ENCODE results near the gene HHLA2.

GRCh38 chr3:108319428-108320082 lies 23.2 kb downstream of the HHLA2 start:
- TF ChIP-seq CTCF (IDR thresholded peaks at IDR 0.05): no peak
- no peak for TF ChIP-seq POLR2A (IDR thresholded peaks at IDR 0.05)

All from heart left ventricle (tissue), 13 donors.